HepG2 (cell line): Measurements from ENCODE around the gene ABCD1.

ENCODE experiments used
- CEBPG ChIP-seq: IDR thresholded peaks from 2 replicates; pipeline ENCODE4 v1.6.1; 2016
- DNMT1 ChIP-seq: sonication (generic); formaldehyde crosslinking; IDR thresholded peaks from 2 replicates; pipeline ENCODE4 v1.5.1; 2020; ENCODE audit warnings: mild to moderate bottlenecking, missing genetic modification reagents
- ESRRA ChIP-seq: sonication (generic); formaldehyde crosslinking; IDR thresholded peaks from 2 replicates; pipeline ENCODE4 v1.5.1; 2020; ENCODE audit warnings: mild to moderate bottlenecking, low read depth, missing genetic modification reagents
- FOXK2 ChIP-seq: fragments of 450-650 bp; IDR thresholded peaks from 2 replicates; pipeline ENCODE4 v1.6.1; 2016
- JUND ChIP-seq: sonication (generic); formaldehyde crosslinking; IDR thresholded peaks from 2 replicates; pipeline ENCODE4 v1.8.0; 2022; ENCODE audit warnings: mild to moderate bottlenecking, missing genetic modification reagents
- KDM4B ChIP-seq: sonication (generic); formaldehyde crosslinking; IDR thresholded peaks from 2 replicates; pipeline ENCODE4 v1.4.0; 2020; ENCODE audit warnings: missing genetic modification reagents
- KLF16 ChIP-seq, 2 experiments: sonication (generic) in 1 of 2; formaldehyde crosslinking in 1 of 2; IDR thresholded peaks; 2 replicates each; pipeline versions ENCODE4 v1.6.1 to v1.8.0; 2016 to 2023; ENCODE audit warnings: missing genetic modification reagents in 2 of 2, missing compliant biosample characterization in 1 of 2
- SRSF1 ChIP-seq: fragments of 200-400 bp; formaldehyde crosslinking; optimal IDR thresholded peaks from 2 replicates; pipeline ENCODE3; 2017; ENCODE audit warnings: mild to moderate bottlenecking, low read depth, low read length, moderate library complexity
- ZKSCAN8 ChIP-seq: IDR thresholded peaks from 2 replicates; pipeline ENCODE4 v1.6.1; 2016; ENCODE audit warnings: borderline replicate concordance, missing genetic modification reagents, missing compliant biosample characterization
- TF ChIP-seq, protein P1 (sequence below): sonication (generic); formaldehyde crosslinking; IDR thresholded peaks from 2 replicates; pipeline ENCODE4 v1.5.0; 2020; ENCODE audit warnings: mild to moderate bottlenecking, missing genetic modification reagents, borderline replicate concordance
- TF ChIP-seq, protein P2 (sequence below): sonication (generic); formaldehyde crosslinking; IDR thresholded peaks from 2 replicates; pipeline ENCODE4 v1.5.0; 2020; ENCODE audit warnings: mild to moderate bottlenecking, missing genetic modification reagents, moderate library complexity
- TF ChIP-seq, protein P3 (sequence below): conservative IDR thresholded peaks from 2 replicates; pipeline ENCODE4 v1.6.1; 2018; ENCODE audit warnings: missing genetic modification reagents
- TF ChIP-seq, protein P4 (sequence below): sonication (generic); formaldehyde crosslinking; IDR thresholded peaks from 2 replicates; pipeline ENCODE4 v1.4.0; 2020; ENCODE audit warnings: missing genetic modification reagents, mild to moderate bottlenecking, borderline replicate concordance
- TF ChIP-seq, protein P5 (sequence below): sonication (generic); formaldehyde crosslinking; IDR thresholded peaks from 2 replicates; pipeline ENCODE4 v1.9.0; 2021; ENCODE audit warnings: missing genetic modification reagents, borderline replicate concordance

DNA sequence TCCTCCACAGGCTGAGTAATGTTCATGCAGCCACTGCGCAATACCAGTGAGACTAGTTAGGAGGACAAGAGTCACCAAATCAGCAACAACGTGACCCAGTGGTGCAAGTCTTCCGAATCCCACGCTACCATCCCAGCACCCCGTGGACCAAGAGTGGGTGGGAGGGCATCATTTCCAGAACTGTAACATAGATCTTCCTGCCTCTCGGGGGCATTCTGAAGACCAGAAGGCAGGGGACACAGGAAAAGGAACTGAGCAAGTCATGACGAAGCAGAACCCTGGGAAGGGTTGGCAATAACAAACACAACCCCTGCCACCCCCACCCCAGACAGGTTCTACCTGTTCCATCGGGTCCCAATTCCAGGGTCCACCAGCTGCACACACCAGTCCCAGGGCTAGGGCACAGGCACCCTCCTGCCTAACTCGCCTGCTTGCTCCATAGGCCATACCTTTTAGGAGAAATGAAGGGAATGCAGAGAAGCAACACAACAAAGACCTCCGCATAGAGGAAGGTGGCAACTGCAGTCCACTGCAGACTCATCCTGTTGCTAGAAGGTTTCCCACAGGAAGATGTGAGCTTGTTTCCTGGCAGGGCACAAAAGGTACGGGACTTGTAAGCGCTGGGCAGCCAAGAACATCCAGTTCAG is 1.8 kb upstream of the ABCD1 start:
- TF ChIP-seq, protein P1, sequence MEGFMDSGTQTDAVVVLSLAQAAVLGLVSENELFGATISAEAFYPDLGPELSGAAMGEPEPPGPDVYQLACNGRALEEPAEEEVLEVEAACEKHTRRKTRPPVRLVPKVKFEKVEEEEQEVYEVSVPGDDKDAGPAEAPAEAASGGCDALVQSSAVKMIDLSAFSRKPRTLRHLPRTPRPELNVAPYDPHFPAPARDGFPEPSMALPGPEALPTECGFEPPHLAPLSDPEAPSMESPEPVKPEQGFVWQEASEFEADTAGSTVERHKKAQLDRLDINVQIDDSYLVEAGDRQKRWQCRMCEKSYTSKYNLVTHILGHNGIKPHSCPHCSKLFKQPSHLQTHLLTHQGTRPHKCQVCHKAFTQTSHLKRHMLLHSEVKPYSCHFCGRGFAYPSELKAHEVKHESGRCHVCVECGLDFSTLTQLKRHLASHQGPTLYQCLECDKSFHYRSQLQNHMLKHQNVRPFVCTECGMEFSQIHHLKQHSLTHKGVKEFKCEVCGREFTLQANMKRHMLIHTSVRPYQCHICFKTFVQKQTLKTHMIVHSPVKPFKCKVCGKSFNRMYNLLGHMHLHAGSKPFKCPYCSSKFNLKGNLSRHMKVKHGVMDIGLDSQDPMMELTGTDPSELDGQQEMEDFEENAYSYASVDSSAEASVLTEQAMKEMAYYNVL (CRISPR knock-in tag), result no peak
- TF ChIP-seq ZKSCAN8 (CRISPR knock-in tag) (no peak), FOXK2 (no peak), KDM4B (CRISPR knock-in tag) (no peak), SRSF1 (no peak), DNMT1 (CRISPR knock-in tag) (no peak), KLF16 (CRISPR knock-in tag; IDR thresholded peaks at IDR 0.05) (no peak), JUND (CRISPR knock-in tag) (no peak), ESRRA (CRISPR knock-in tag) (no peak), CEBPG (CRISPR knock-in tag) (no peak)
- TF ChIP-seq, protein P2, sequence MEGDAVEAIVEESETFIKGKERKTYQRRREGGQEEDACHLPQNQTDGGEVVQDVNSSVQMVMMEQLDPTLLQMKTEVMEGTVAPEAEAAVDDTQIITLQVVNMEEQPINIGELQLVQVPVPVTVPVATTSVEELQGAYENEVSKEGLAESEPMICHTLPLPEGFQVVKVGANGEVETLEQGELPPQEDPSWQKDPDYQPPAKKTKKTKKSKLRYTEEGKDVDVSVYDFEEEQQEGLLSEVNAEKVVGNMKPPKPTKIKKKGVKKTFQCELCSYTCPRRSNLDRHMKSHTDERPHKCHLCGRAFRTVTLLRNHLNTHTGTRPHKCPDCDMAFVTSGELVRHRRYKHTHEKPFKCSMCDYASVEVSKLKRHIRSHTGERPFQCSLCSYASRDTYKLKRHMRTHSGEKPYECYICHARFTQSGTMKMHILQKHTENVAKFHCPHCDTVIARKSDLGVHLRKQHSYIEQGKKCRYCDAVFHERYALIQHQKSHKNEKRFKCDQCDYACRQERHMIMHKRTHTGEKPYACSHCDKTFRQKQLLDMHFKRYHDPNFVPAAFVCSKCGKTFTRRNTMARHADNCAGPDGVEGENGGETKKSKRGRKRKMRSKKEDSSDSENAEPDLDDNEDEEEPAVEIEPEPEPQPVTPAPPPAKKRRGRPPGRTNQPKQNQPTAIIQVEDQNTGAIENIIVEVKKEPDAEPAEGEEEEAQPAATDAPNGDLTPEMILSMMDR (CRISPR knock-in tag), result no peak
- TF ChIP-seq, protein P3, sequence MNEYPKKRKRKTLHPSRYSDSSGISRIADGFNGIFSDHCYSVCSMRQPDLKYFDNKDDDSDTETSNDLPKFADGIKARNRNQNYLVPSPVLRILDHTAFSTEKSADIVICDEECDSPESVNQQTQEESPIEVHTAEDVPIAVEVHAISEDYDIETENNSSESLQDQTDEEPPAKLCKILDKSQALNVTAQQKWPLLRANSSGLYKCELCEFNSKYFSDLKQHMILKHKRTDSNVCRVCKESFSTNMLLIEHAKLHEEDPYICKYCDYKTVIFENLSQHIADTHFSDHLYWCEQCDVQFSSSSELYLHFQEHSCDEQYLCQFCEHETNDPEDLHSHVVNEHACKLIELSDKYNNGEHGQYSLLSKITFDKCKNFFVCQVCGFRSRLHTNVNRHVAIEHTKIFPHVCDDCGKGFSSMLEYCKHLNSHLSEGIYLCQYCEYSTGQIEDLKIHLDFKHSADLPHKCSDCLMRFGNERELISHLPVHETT (CRISPR knock-in tag), result no peak
- TF ChIP-seq, protein P4, sequence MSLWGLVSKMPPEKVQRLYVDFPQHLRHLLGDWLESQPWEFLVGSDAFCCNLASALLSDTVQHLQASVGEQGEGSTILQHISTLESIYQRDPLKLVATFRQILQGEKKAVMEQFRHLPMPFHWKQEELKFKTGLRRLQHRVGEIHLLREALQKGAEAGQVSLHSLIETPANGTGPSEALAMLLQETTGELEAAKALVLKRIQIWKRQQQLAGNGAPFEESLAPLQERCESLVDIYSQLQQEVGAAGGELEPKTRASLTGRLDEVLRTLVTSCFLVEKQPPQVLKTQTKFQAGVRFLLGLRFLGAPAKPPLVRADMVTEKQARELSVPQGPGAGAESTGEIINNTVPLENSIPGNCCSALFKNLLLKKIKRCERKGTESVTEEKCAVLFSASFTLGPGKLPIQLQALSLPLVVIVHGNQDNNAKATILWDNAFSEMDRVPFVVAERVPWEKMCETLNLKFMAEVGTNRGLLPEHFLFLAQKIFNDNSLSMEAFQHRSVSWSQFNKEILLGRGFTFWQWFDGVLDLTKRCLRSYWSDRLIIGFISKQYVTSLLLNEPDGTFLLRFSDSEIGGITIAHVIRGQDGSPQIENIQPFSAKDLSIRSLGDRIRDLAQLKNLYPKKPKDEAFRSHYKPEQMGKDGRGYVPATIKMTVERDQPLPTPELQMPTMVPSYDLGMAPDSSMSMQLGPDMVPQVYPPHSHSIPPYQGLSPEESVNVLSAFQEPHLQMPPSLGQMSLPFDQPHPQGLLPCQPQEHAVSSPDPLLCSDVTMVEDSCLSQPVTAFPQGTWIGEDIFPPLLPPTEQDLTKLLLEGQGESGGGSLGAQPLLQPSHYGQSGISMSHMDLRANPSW (CRISPR knock-in tag), result no peak
- TF ChIP-seq, protein P5, sequence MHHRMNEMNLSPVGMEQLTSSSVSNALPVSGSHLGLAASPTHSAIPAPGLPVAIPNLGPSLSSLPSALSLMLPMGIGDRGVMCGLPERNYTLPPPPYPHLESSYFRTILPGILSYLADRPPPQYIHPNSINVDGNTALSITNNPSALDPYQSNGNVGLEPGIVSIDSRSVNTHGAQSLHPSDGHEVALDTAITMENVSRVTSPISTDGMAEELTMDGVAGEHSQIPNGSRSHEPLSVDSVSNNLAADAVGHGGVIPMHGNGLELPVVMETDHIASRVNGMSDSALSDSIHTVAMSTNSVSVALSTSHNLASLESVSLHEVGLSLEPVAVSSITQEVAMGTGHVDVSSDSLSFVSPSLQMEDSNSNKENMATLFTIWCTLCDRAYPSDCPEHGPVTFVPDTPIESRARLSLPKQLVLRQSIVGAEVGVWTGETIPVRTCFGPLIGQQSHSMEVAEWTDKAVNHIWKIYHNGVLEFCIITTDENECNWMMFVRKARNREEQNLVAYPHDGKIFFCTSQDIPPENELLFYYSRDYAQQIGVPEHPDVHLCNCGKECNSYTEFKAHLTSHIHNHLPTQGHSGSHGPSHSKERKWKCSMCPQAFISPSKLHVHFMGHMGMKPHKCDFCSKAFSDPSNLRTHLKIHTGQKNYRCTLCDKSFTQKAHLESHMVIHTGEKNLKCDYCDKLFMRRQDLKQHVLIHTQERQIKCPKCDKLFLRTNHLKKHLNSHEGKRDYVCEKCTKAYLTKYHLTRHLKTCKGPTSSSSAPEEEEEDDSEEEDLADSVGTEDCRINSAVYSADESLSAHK (CRISPR knock-in tag), result no peak
